Activated CD4-positive, alpha-beta T cell treated with anti-CD3 and anti-CD28 coated beads for 1 hour (primary cell): ENCODE results near the gene ARHGEF10L.

Experiments
- DNase-seq: peaks from one replicate; pipeline ENCODE4 v3.0.0-alpha.2; 2020

The ARHGEF10L gene

GRCh38 chr1:17572264-17572985 lies 32.9 kb downstream of the ARHGEF10L start:
- DNase-seq = no peak

- no peak for DNase-seq
These were observed 34.1 kb downstream of the ARHGEF10L start for GRCh38 chr1:17573518-17574041.

- no peak for DNase-seq
These were observed 35.0 kb downstream of the ARHGEF10L start for GRCh38 chr1:17574516-17574915.

- DNase-seq = no peak
These were observed 36.5 kb downstream of the ARHGEF10L start for GRCh38 chr1:17575797-17576518.

- DNase-seq = no peak
These were observed 37.0 kb downstream of the ARHGEF10L start for GRCh38 chr1:17576519-17576853.

- no peak for DNase-seq
These were observed 38.4 kb downstream of the ARHGEF10L start for GRCh38 chr1:17577907-17578297.

GRCh38 chr1:17579951-17580939 lies 40.7 kb downstream of the ARHGEF10L start:
- DNase-seq = no peak

- no peak for DNase-seq
These were observed 42.1 kb downstream of the ARHGEF10L start for GRCh38 chr1:17581389-17582123.

- no peak for DNase-seq
These were observed 42.8 kb downstream of the ARHGEF10L start for GRCh38 chr1:17582124-17582774.

GRCh38 chr1:17584539-17584938 lies 45.0 kb downstream of the ARHGEF10L start:
- DNase-seq = no peak

- DNase-seq = no peak
These were observed 45.9 kb downstream of the ARHGEF10L start for GRCh38 chr1:17585266-17585987.

- DNase-seq = no peak
These were observed 46.9 kb downstream of the ARHGEF10L start for GRCh38 chr1:17586172-17586964.

- no peak for DNase-seq
These were observed 48.2 kb downstream of the ARHGEF10L start for GRCh38 chr1:17587693-17588047.

- DNase-seq = no peak
These were observed 48.8 kb downstream of the ARHGEF10L start for GRCh38 chr1:17588048-17588871.

- no peak for DNase-seq
These were observed 52.4 kb downstream of the ARHGEF10L start for GRCh38 chr1:17591814-17592430.

GRCh38 chr1:17594026-17594425 lies 54.5 kb downstream of the ARHGEF10L start:
- DNase-seq = no peak

- no peak for DNase-seq
These were observed 55.4 kb downstream of the ARHGEF10L start for GRCh38 chr1:17594690-17595601.

- no peak for DNase-seq
These were observed 56.1 kb downstream of the ARHGEF10L start for GRCh38 chr1:17595602-17595925.
